Activated T-helper 1 cell treated with Interleukin-2 at 50 U/mL for 16 hours (primary cell): ENCODE data around the gene IFITM5.
"Not testable (repeated sequence)": the region's sequence is repeated elsewhere in the genome, so short reads cannot be mapped to it uniquely, and the experiment has no call there.

Experiments used
- DNase-seq: peaks from one replicate; pipeline ENCODE4 v3.0.0-alpha.2; 2020; ENCODE audit warnings: low read depth

Gene IFITM5

DNA sequence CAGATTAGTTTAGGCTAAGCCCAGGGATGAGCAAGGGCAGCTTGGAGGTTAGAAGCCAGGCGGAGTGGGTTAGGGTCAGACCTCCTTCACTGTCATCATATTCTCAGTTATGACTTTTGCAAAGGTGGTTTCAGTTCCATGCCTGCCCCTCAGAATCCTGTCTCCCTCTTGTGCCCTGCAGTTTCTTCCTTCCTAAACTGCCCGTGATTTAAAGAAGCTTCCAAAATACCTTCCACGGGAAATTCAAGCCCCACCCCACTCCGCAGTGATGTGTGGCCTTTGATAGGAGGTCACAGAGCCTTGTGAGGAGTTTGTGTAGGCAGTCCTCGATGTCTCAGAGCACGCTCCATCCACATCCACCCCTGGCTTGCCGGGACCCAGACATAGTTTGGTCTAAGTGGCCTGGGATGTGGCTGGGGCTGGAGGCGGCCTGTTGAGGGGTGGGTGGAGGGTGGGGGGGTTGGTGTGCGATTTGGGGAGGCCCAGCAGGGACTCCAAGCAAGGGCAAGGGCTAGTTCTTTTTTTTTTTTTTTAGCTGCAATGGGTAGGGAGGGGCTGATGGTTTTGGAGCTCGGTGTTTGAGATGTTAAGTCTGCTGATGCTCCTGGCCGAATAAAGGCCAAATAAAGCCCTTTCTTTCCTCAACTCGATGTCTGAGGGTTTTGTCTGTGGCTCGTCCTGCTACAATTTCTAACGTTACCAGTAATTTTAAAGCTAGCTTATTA is 12.9 kb upstream of the IFITM5 start:
- DNase-seq = no peak

GRCh38 chr11:311013-311748 is 11.9 kb upstream of the IFITM5 start:
- DNase-seq = not testable (repeated sequence)

- not testable (repeated sequence) for DNase-seq
Observed at GRCh38 chr11:309979-310572, 10.8 kb upstream of the IFITM5 start.

DNA sequence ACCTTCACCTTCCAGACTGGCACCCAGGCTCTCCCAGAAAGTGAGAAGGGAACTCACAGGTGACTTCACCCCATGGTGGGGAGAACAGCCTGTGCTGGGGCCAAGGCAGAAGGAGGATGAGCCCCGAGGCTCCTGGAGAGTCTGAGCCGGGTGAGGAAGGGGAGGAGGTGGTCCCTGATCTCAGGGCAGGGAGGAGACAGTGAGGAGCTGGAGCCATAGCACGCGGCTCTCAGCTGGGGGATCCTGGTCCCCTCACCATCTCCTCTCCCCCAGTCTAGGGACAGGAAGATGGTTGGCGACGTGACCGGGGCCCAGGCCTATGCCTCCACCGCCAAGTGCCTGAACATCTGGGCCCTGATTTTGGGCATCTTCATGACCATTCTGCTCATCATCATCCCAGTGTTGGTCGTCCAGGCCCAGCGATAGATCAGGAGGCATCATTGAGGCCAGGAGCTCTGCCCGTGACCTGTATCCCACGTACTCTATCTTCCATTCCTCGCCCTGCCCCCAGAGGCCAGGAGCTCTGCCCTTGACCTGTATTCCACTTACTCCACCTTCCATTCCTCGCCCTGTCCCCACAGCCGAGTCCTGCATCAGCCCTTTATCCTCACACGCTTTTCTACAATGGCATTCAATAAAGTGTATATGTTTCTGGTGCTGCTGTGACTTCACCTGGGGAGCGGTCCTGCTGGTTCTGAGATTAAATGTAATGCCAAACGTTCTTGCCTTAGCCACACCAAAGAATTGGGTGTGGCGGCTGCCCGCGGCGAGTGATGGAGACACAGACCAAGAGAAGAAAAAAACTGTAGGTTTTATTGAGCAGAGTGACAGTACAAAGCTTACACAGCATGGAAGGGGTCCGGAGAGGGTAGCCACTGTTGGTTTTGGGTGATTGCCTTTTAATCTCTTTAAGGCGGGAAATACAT is 9.7 kb upstream of the IFITM5 start:
- not testable (repeated sequence) for DNase-seq

- DNase-seq = not testable (repeated sequence)
Observed at GRCh38 chr11:307766-308708, 8.7 kb upstream of the IFITM5 start, which contains the start of gene IFITM2. IFITM2 (plus strand) TSS chr11:307816; CDS start chr11:308193, 377 bp downstream.

- DNase-seq = no peak
Observed at GRCh38 chr11:306645-307371, 7.5 kb upstream of the IFITM5 start.

- no peak for DNase-seq
Observed at GRCh38 chr11:305844-306211, 6.5 kb upstream of the IFITM5 start.

DNA sequence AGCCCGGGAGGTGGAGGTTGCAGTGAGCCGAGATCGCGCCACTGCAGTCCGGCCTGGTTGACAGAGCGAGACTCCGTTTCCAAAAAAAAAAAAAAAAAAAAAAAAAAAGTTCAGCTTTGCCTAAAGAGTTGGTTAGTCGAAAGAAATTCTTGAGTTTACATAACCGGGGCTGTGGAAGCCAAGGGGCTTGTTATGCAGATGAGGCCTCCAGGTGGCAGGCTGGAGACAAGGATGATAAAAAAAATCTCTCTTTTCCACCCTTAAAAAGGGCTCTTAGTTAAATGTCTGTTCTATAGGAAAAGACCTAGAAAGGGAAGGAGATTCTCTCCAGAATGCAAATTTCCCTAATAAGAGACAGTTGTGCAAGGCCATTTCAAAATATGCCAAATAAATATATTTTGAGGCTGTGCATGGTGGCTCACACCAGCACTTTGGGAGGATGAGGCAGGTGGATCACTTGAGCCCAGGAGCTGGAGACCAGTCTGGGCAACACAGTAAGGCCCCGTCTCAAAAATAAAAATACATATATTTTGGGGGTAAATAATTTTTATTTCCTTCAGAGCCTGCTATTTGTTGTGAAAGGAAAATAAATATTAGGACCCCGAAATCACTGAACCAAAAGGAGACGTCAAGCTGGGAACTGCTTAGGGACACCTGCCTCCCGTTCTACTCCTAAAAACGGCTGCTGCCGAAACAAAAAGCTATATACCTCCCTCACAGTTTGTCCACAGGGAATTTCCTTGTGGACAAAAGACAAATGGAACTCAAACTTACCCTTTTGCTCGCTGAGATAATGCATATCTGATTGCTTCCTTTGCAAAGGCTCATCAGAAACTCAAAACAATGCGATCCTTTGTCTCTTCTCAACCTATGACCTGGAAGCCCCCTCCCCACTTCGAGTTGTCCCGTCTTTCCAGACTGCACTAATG is 5.9 kb upstream of the IFITM5 start:
- DNase-seq = no peak

GRCh38 chr11:304061-304506 is 4.8 kb upstream of the IFITM5 start:
- no peak for DNase-seq

DNA sequence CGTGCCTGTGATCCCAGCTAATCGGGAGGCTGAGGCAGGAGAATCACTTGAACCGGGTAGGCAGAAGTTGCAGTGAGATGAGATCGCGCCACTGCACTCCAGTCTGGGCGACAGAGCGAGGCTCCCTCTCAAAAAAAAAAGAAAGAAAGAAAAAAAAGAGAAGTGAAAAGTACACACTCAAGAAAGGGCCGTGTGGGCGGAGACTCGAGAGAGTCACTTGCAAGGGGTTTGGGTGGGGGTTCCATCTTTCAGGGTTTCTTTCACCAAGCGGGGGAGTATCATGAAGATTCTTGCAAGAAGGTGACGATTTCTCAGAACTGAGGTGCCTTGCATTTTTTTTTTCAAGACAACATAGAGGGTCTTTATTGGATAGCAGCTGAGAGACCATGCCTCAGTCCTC is 4.0 kb upstream of the IFITM5 start:
- no peak for DNase-seq

DNA sequence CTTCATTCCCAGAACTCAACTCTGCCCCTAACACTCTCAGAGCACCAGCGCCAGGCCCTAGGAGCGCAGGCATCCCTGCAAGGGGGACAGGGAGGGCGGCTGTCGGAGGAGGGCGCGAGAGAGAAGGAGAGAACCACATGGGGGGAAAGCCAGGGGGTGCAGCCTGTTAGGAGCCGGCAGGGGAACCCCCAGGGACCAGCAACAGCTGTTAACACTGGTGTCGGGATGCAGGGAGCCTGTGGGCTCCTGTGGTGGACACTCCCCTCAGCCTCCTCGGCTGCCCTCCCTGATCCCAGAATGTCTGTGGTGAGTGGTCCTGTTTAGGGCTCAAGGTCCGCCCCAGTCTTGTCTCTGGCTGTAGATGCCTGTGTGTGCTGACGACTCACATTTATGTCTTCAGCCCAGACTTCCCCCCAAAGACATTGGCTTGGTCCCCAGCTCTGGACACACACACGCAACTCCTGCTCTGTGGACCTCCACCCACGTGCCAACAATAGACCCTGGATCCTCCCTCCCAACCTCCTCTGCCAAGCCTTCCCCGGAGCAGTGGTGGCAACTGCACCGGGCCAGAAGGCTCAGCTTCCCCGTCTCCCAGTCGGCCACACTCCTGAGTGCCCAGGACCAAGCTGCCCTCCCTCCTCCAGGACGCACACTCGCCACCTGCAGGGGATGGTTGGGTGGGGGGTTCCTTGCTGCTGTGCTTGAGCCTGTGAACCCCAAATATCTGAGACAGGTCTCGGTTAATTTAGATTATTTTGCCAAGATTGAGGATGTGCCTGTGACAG is 817 bp upstream of the IFITM5 start:
- DNase-seq = no peak

DNA sequence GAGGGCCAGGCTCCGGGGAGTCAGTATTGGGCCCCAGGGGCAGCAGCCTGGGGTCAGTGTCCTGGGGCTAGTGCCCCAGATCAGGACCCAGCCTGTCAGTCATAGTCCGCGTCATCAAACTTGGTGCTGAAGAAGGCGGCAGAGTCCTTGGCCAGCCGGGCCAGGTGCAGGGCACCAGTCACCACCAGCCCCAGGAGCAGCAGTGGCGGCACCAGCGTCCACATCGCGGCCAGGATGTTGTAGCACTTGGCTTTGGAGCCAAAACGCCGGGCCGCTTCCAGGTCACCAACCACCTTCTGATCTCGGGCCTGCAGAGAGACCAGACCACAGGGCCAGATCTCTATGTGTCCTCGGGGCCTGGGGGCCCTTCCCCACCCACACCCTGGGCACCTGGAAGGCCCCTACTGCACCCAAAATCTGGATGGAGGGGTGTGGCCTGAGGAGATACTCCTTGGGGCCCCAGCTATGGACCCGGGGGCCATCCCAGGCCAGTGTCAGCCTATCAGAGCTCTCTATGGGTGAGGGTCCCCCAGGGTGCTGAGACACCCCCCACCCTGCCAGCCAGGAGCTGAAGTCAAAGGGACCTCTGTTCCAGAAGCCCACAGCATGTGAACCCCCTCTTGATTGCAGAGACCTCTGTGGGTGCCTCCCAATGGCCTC is 790 bp downstream of the IFITM5 start:
- no peak for DNase-seq

- no peak for DNase-seq
Observed at GRCh38 chr11:297586-298405, 1.5 kb downstream of the IFITM5 start.

- DNase-seq = no peak
Observed at GRCh38 chr11:297051-297585, 2.2 kb downstream of the IFITM5 start.

DNA sequence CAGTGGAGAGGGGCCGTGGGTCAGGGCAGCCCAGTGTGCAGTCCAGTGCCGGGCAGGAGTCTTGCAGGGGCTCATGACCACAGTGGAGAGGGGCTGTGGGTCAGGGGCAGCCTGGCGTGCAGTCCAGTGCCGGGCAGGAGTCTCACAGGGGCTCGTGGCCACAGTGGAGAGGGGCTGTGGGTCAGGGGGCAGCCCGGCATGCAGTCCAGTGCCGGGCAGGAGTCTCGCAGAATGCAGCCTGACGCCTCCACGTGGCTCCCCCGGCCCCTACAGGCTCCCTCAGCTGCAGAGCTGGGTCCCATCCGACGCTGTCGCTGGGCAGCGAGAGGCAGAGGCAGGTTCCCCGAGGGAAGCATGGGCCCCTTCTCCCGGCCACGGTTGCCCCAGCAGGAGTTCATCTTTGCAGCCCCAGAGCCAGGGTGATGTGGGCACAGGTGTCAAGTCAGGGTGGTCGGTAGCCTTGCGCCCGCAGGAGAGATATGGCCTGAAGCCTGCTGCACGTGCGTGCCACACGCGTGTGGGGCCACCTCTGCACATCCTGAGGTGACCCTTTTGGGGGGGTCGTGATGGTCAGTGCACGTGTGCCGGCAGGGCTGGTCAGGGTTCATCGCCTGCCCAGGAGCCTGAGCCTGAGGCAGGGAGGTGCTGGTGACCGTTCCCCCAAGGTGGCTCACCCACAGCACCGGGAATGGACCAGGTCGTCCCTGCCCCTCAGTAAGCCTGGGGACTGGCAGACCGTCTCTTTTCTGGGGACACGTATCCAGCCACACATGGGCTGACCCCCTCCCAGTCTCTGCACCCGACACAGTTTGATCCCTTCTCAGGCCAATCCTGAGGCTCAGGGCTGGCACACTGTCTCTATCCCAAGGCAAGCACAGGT is 2.9 kb downstream of the IFITM5 start:
- no peak for DNase-seq
